GM12878 (cell line): ENCODE data around the gene CFAP410. TPM values are rescaled to one million over a fixed set of nuclear protein-coding genes. Genes with fewer than 3 reads are reported as not detected.

ENCODE experiments used
- ATAC-seq: fragments of 200-7000 bp; cut with Tn5 transposase; 3 replicates; pipeline ENCODE4 v1.9.1; 2020; ENCODE audit warnings: mild to moderate bottlenecking, moderate library complexity
- BruUV-seq: library from RNA; stranded (reverse); fragments of 400-500 nt; replicated peaks from 2 replicates; lab custom pipeline; 2021; lab: Mats Ljungman, UMichigan
- CTCF ChIA-PET: fragments of 300-600 bp; sonication (Branson Sonifier 250); formaldehyde crosslinking; extraction: SDS; loops from one replicate; lab custom pipeline; 2021; ENCODE audit warnings: inconsistent platforms; lab: Yijun Ruan, JAX
- POLR2A ChIA-PET: fragments of 350-600 bp; formaldehyde crosslinking; extraction: SDS; loops from one replicate; lab custom pipeline; 2021; ENCODE audit warnings: inconsistent platforms; lab: Charles Lee
- RAD21 ChIA-PET: fragments of 300-600 bp; sonication (Branson Sonifier 250); formaldehyde crosslinking; loops from one replicate; lab custom pipeline; 2023; ENCODE audit warnings: antibody characterized with exemption; ENCODE audit not compliant: unreplicated experiment; lab: Charles Lee
- SMC1A ChIA-PET: fragments of 300-600 bp; sonication (Branson Sonifier 250); formaldehyde crosslinking; loops from one replicate; lab custom pipeline; 2023; ENCODE audit not compliant: unreplicated experiment, uncharacterized antibody; lab: Charles Lee
- DNase-seq: peaks from one replicate; pipeline ENCODE4 v3.0.0-alpha.2; 2011; ENCODE audit warnings: low read depth, low spot score
- FAIRE-seq: peaks from 3 replicates; lab custom pipeline; 2011; peaks lifted over from hg19 to GRCh38; lab: Jason Lieb, UNC
- H2AFZ ChIP-seq: 2 replicates; pipeline ENCODE4 v1.6.0; 2011; ENCODE audit warnings: low read depth, low read length, control low read depth; ENCODE audit not compliant: control insufficient read depth
- H3K27ac ChIP-seq: 2 replicates; pipeline ENCODE4 v1.5.1; 2011; ENCODE audit warnings: control low read depth; ENCODE audit not compliant: control insufficient read depth, insufficient read depth
- H3K27me3 ChIP-seq, 2 experiments: replicated peaks in 1 of 2; 2 replicates each; pipeline versions ENCODE4 v1.6.0 to v1.6.1; 2011; ENCODE audit warnings: low read length in 1 of 2; ENCODE audit not compliant: control insufficient read depth in 2 of 2, insufficient read depth in 2 of 2
- H3K36me3 ChIP-seq, 2 experiments: 2 replicates each; pipeline ENCODE4 v1.5.1; 2011; ENCODE audit warnings: low read length in 1 of 2; ENCODE audit not compliant: control insufficient read depth in 2 of 2, insufficient read depth in 2 of 2
- H3K4me1 ChIP-seq: 2 replicates; pipeline ENCODE4 v1.6.1; 2011; ENCODE audit warnings: mild to moderate bottlenecking, low read length, moderate library complexity, mixed read lengths; ENCODE audit not compliant: control insufficient read depth, insufficient read depth
- H3K4me2 ChIP-seq: 2 replicates; pipeline ENCODE4 v1.6.0; 2011; ENCODE audit warnings: control low read depth; ENCODE audit not compliant: control insufficient read depth, insufficient read depth
- H3K4me3 ChIP-seq: fragments of 200-600 bp; sonication (generic); 2 replicates; pipeline ENCODE4 v1.5.1; 2016
- H3K79me2 ChIP-seq: 2 replicates; pipeline ENCODE4 v1.6.0; 2011; ENCODE audit warnings: low read length; ENCODE audit not compliant: control insufficient read depth, insufficient read depth
- H3K9ac ChIP-seq: 2 replicates; pipeline ENCODE4 v1.8.0; 2011; ENCODE audit warnings: low read length, control low read depth, mixed read lengths; ENCODE audit not compliant: control insufficient read depth, insufficient read depth
- H3K9me3 ChIP-seq: replicated peaks from 3 replicates; pipeline ENCODE4 v1.5.1; 2011; ENCODE audit warnings: mild to moderate bottlenecking, low read length; ENCODE audit not compliant: control insufficient read depth, insufficient read depth
- H4K20me1 ChIP-seq: 2 replicates; pipeline ENCODE4 v1.6.0; 2011; ENCODE audit not compliant: control insufficient read depth, insufficient read depth
- HCFC1 ChIP-seq: fragments of 150-350 bp; IDR thresholded peaks from 2 replicates; pipeline ENCODE4 v1.6.1; 2014; ENCODE audit warnings: low read length
- JUND ChIP-seq: IDR thresholded peaks from 2 replicates; pipeline ENCODE4 v1.6.1; 2012; ENCODE audit warnings: low read depth, mild to moderate bottlenecking, low read length, improper control_type of control experiment, moderate library complexity
- POLR2A ChIP-seq: IDR thresholded peaks from 2 replicates; pipeline ENCODE4 v1.6.1; 2011; ENCODE audit warnings: low read depth, mild to moderate bottlenecking, low read length
- POLR2AphosphoS2 ChIP-seq: IDR thresholded peaks from 2 replicates; pipeline ENCODE4 v1.6.1; 2011; ENCODE audit warnings: low read depth, mild to moderate bottlenecking, low read length, improper control_type of control experiment, moderate library complexity
- RAD21 ChIP-seq: IDR thresholded peaks from 2 replicates; pipeline ENCODE4 v1.6.1; 2011; ENCODE audit warnings: mild to moderate bottlenecking, low read depth, low read length, moderate library complexity; ENCODE audit not compliant: insufficient read depth
- RAD51 ChIP-seq: fragments of 450-650 bp; IDR thresholded peaks from 2 replicates; pipeline ENCODE4 v1.6.1; 2016; ENCODE audit warnings: moderate library complexity, mild to moderate bottlenecking, inconsistent platforms
- RB1 ChIP-seq: fragments of 450-650 bp; formaldehyde crosslinking; IDR thresholded peaks from 2 replicates; pipeline ENCODE4 v1.6.1; 2017; ENCODE audit warnings: mild to moderate bottlenecking, borderline replicate concordance
- RFX5 ChIP-seq: IDR thresholded peaks from 2 replicates; pipeline ENCODE4 v1.6.1; 2011; ENCODE audit warnings: low read depth, low read length, improper control_type of control experiment
- SP1 ChIP-seq: IDR thresholded peaks from one replicate; pipeline ENCODE4 v1.6.1; 2011; ENCODE audit warnings: low read depth, low read length
- STAT3 ChIP-seq: IDR thresholded peaks from 2 replicates; pipeline ENCODE4 v1.6.1; 2011; ENCODE audit warnings: low read depth, low read length, improper control_type of control experiment
- TCF12 ChIP-seq: IDR thresholded peaks from 2 replicates; pipeline ENCODE4 v1.6.1; 2011; ENCODE audit warnings: low read depth, mild to moderate bottlenecking, low read length
- TCF3 ChIP-seq: IDR thresholded peaks from 2 replicates; pipeline ENCODE4 v1.6.1; 2012; ENCODE audit warnings: low read depth, mild to moderate bottlenecking, low read length, borderline replicate concordance; ENCODE audit not compliant: insufficient read depth
- TCF7 ChIP-seq: IDR thresholded peaks from 2 replicates; pipeline ENCODE4 v1.6.1; 2014; ENCODE audit warnings: antibody characterized with exemption, borderline replicate concordance
- WRNIP1 ChIP-seq: IDR thresholded peaks from 2 replicates; pipeline ENCODE4 v1.6.1; 2011; ENCODE audit warnings: low read depth, low read length, improper control_type of control experiment, borderline replicate concordance
- ZZZ3 ChIP-seq: IDR thresholded peaks from 2 replicates; pipeline ENCODE4 v1.6.1; 2011; ENCODE audit warnings: low read depth; ENCODE audit not compliant: control insufficient read depth, insufficient read length
- WGBS: methylation state at CpG from one replicate; pipeline ENCODE4 v1.1.6; 2016; ENCODE audit warnings: low lambda C conversion rate; ENCODE audit not compliant: insufficient replicate concordance, insufficient coverage; ENCODE audit errors: missing lambda C conversion rate; 5-methylcytosine and 5-hydroxymethylcytosine counted together
- in situ Hi-C: fragments of 300-500 bp; cut with MboI; formaldehyde crosslinking; loops from 9 replicates; pipeline ENCODE4 v1.14.3; 2018; ENCODE audit warnings: mixed read lengths
- intact Hi-C: fragments of 100-400 bp; cut with micrococcal nuclease; formaldehyde crosslinking; loops from one replicate; pipeline ENCODE4 v1.14.2; 2022; ENCODE audit not compliant: unreplicated experiment
- polyA plus RNA-seq, 11 experiments: library from polyadenylated mRNA; depleted of rRNA in 4 of 11; unstranded in 6 of 11; stranded (reverse) in 5 of 11; fragments of >200 nt; fragmentation: Nextera tagmentation in 4 of 11; fragmentation: Illumina TruSeq in 1 of 11; extraction: Ambion mirVana in 4 of 11; extraction: Trizol in 1 of 11; gene quantifications; 1 replicate in 1 of 11; 2 replicates in 10 of 11; pipeline versions ENCODE4 v1.2.1 to v1.2.3, GENCODE V29; 2011 to 2016; ENCODE audit warnings: inconsistent platforms in 2 of 11, missing spikeins in 2 of 11, low read depth in 1 of 11
- total RNA-seq, 4 experiments: library from RNA; depleted of rRNA in 3 of 4; stranded (reverse); fragments of >200 nt in 3 of 4; fragmentation: Illumina TruSeq in 1 of 4; extraction: Trizol in 1 of 4; gene quantifications; 2 replicates each; pipeline versions ENCODE4 v1.2.1 to v1.2.3, GENCODE V29; 2013 to 2021
- TF ChIP-seq, protein P1 (sequence below): IDR thresholded peaks from 2 replicates; pipeline ENCODE4 v1.6.1; 2012; ENCODE audit warnings: low read length, inconsistent platforms
- TF ChIP-seq, protein P2 (sequence below): fragments of 450-650 bp; IDR thresholded peaks from 2 replicates; pipeline ENCODE4 v1.6.1; 2017; ENCODE audit warnings: mild to moderate bottlenecking, low read depth, inconsistent platforms; ENCODE audit not compliant: poor library complexity, severe bottlenecking

The CFAP410 gene
- total and polyA plus RNA-seq, 10 of the 15 experiments (the other 5 are each of a cell fraction or from before 2014, with no cell fraction given), result 0.14 to 24.8 (median 11.3) TPM

DNA sequence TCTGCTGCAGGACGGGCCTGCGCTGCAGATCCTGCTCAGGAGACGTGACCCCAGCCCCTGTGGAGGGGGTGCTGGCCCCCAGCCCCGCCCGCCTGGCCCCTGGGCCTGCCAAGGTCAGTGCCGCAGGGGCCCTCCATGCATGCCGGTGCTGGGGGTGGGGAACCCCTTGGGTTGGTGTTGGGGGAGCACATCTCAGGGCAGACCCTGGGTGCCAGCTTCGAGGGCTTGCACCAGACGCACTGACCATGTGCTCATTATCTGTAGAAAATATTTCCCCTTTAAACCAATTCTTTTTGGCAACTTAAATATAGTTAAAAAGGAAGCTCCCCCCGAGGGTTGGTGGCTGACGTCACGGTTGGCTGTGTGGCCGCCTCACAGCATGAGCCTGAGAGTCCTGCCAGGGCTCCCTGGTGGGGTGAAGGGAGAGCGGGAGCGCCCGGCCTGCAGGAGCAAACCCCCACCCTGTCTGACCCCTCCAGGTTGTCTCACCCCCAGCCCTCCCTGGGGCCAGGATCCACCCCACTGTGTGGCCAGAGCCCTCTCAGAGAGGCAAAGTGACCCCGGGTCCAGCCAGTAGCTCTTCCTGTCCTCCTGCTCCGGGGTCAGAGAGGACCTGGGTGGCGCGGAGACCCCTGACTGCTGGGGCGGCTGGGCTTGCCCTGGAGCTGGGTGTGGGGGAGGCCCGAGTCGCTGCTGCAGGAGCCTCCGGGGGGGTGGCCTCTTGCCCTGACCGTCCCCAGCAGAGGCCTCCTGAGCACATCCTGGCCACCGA lies 44.6 kb downstream of the CFAP410 start:
- SMC1A ChIA-PET, result interaction anchor here (1.1 kb wide), 1 partner anchor 9 kb away, joined by 3 read pairs; no protein-coding TSS in a partner anchor
- POLR2A ChIA-PET, result interaction anchor here (1.4 kb wide), 1 partner anchor 24 kb away, joined by 5 read pairs; no protein-coding TSS in a partner anchor
- H3K27me3 ChIP-seq, result no peaks in the 10 kb centered on the region
- intact Hi-C loops (no loop called here), in situ Hi-C loops (no loop called here)
- no peaks in the 10 kb centered on the region; the same call in 1 of the 2 replicates for H4K20me1 ChIP-seq
- no peaks in the 10 kb centered on the region for H3K9me3 ChIP-seq
- H3K9ac ChIP-seq, result no peak overlapping the region
- FAIRE-seq (no peak), DNase-seq (no peak), ATAC-seq (no peak)
- H3K36me3 ChIP-seq, result no peaks in the 10 kb centered on the region
- H3K4me2 ChIP-seq, result no peak overlapping the region
- RAD21 ChIA-PET, result no interaction called here
- WGBS, result 44% methylated on average over 26 of the region's 26 CpGs
- peaks cover 8% of the 10 kb centered on the region for H3K79me2 ChIP-seq
- H3K4me1 ChIP-seq, result peaks cover 36% of the 10 kb centered on the region
- no peak overlapping the region for H3K4me3 ChIP-seq
- no peak overlapping the region for H2AFZ ChIP-seq
- CTCF ChIA-PET, result interaction anchor here (1.0 kb wide), 1 partner anchor 10 kb away, joined by 3 read pairs; no protein-coding TSS in a partner anchor
- H3K27ac ChIP-seq, result no peak overlapping the region
- no TSS peak for BruUV-seq
- TF ChIP-seq RAD21 (no peak), HCFC1 (no peak), JUND (no peak), POLR2AphosphoS2 (no peak), ZZZ3 (no peak), WRNIP1 (no peak), POLR2A (no peak), RFX5 (no peak), TCF3 (no peak), RAD51 (no peak), STAT3 (no peak), TCF7 (no peak), SP1 (no peak), RB1 (no peak), TCF12 (no peak)
- TF ChIP-seq, protein P1, sequence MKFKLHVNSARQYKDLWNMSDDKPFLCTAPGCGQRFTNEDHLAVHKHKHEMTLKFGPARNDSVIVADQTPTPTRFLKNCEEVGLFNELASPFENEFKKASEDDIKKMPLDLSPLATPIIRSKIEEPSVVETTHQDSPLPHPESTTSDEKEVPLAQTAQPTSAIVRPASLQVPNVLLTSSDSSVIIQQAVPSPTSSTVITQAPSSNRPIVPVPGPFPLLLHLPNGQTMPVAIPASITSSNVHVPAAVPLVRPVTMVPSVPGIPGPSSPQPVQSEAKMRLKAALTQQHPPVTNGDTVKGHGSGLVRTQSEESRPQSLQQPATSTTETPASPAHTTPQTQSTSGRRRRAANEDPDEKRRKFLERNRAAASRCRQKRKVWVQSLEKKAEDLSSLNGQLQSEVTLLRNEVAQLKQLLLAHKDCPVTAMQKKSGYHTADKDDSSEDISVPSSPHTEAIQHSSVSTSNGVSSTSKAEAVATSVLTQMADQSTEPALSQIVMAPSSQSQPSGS, result no peak
- TF ChIP-seq, protein P2, sequence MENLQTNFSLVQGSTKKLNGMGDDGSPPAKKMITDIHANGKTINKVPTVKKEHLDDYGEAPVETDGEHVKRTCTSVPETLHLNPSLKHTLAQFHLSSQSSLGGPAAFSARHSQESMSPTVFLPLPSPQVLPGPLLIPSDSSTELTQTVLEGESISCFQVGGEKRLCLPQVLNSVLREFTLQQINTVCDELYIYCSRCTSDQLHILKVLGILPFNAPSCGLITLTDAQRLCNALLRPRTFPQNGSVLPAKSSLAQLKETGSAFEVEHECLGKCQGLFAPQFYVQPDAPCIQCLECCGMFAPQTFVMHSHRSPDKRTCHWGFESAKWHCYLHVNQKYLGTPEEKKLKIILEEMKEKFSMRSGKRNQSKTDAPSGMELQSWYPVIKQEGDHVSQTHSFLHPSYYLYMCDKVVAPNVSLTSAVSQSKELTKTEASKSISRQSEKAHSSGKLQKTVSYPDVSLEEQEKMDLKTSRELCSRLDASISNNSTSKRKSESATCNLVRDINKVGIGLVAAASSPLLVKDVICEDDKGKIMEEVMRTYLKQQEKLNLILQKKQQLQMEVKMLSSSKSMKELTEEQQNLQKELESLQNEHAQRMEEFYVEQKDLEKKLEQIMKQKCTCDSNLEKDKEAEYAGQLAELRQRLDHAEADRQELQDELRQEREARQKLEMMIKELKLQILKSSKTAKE, result no peak
- TF ChIP-seq, all 136 proteins: peak for 0
